Stimulated activated naive CD8-positive, alpha-beta T cell treated with anti-CD3 and anti-CD28 coated beads, Interleukin-15, Interleukin-2, amounts not matched to agents 100 ng/mL and 50 ng/mL, for 24 hours (primary cell): ENCODE measurements around the gene SCN5A.

ENCODE experiments used
- H3K27ac Mint-ChIP-seq: one replicate; pipeline ENCODE4 v1.8.0; 2021; ENCODE audit warnings: mild to moderate bottlenecking, mixed read lengths
- H3K27me3 Mint-ChIP-seq: one replicate; pipeline ENCODE4 v1.8.0; 2021; ENCODE audit warnings: mixed read lengths
- H3K36me3 Mint-ChIP-seq: one replicate; pipeline ENCODE4 v1.8.0; 2021; ENCODE audit warnings: low read depth, mixed read lengths
- H3K4me1 Mint-ChIP-seq: one replicate; pipeline ENCODE4 v1.8.0; 2021; ENCODE audit warnings: low read depth, mixed read lengths
- H3K4me3 Mint-ChIP-seq: one replicate; pipeline ENCODE4 v1.8.0; 2021; ENCODE audit warnings: mild to moderate bottlenecking, mixed read lengths
- H3K9me3 Mint-ChIP-seq: one replicate; pipeline ENCODE4 v1.8.0; 2021; ENCODE audit warnings: mixed read lengths

SCN5A gene

DNA sequence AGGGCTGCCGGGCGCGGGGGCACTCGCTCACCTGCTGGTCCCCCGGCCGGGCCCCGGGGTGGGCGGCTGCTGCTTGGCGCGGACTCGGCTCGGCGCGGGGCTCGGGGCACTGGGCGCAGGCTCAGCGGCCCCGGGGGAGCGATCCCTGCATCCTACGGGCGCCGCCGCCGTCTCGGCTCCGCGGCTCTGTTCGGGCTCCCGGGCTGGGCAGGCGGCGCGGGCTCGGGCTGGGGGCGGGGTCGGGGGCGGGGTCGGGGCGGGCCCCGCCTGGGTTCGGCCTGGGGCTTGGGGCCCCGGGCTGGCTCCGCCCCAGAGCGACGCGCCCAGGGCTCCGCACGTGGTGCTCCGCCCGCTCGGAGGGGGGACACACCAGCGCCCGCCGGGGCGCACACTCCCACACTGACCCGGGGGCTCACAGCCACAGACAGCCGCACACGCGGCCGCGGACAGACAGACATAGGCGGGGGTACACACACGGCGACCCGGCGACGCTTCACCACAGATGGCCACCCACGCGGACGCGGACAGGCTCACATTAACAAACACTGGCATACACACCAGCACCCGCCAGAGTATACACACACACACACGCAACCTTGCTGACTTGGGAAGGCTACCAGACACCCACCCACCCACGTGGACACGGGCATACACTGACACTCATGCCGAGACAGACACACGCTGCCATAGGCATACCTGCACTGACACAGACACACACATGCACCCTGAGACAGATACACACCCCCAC is at the start of gene SCN5A:
Gene SCN5A, minus strand, starts transcription at position 188 of the 748 bp plus-strand sequence. CDS start 16,380 bp downstream, outside the sequence.
- Mint-ChIP-seq H3K4me1 (peaks cover 8% of the 10 kb centered on the region), H3K27me3 (peaks cover 11% of the 10 kb centered on the region), H3K4me3 (peak within 1 kb of the TSS; percentile 75), H3K9me3 (no peaks in the 10 kb centered on the region), H3K27ac (peak within 1 kb of the TSS; percentile 43), H3K36me3 (no peaks in the 10 kb centered on the region)

DNA sequence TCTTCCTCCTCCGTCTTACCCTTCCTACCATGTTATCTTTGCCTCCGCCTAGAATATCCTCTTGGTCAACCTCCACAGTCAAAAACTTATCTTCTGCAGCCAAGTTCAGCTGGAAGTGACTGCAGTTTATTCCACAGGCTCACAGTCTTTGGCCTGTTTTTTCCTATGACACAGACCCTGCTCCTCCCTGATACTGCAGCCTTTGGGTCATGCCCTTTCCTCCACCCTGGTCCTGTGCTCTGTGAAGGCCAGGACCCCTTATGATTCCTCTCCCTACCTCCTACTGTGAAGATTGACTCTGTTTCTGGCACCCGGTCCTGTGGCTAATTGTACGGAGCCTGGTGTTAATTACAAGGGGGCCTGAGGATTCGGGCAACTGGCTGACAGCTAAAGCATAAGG is 49.3 kb upstream of the SCN5A start:
- Mint-ChIP-seq H3K27ac (no peak overlapping the region), H3K4me3 (no peak overlapping the region), H3K9me3 (no peaks in the 10 kb centered on the region), H3K36me3 (no peaks in the 10 kb centered on the region), H3K4me1 (no peaks in the 10 kb centered on the region), H3K27me3 (peaks cover 3% of the 10 kb centered on the region)

DNA sequence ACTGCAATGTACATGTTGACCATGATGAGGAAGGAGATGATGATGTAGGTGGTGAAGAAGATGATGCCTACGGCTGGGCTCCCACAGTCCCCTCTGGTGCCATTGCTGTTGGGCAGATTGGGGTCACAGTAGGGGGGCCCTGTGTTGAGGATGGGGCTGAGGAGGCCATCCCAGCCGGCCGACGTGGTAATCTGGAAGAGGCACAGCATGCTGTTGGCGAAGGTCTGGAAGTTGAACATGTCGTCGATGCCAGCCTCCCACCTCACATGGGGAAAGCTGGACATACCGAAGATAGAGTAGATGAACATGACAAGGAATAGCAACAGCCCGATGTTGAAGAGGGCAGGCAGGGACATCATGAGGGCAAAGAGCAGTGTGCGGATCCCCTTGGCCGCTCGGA is 48.6 kb upstream of the SCN5A start:
- no peaks in the 10 kb centered on the region for H3K4me1 Mint-ChIP-seq
- no peaks in the 10 kb centered on the region for H3K9me3 Mint-ChIP-seq
- no peaks in the 10 kb centered on the region for H3K36me3 Mint-ChIP-seq
- no peak overlapping the region for H3K27ac Mint-ChIP-seq
- peaks cover 3% of the 10 kb centered on the region for H3K27me3 Mint-ChIP-seq
- H3K4me3 Mint-ChIP-seq: no peak overlapping the region

DNA sequence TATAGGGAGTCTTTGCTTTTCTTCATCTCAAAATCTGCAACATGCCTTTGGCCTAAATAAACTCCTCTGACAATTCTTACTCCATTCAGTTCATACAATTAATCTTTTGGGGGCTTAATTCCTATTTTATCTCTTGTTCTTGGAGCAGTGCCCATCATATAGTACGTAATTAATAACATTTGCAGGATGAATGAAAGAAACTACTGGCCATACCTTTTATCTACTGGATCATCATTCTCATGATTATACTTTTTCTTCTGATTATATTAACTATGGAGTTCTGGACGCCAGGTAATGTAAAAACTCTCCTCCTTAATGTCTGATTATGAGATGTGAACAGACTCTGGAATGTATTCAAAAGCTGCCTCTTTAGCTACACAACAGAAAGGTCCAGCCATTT is 46.5 kb upstream of the SCN5A start:
- H3K27ac Mint-ChIP-seq: no peak overlapping the region
- H3K27me3 Mint-ChIP-seq: peaks cover 3% of the 10 kb centered on the region
- no peak overlapping the region for H3K4me3 Mint-ChIP-seq
- no peaks in the 10 kb centered on the region for H3K9me3 Mint-ChIP-seq
- H3K36me3 Mint-ChIP-seq: no peaks in the 10 kb centered on the region
- no peaks in the 10 kb centered on the region for H3K4me1 Mint-ChIP-seq

DNA sequence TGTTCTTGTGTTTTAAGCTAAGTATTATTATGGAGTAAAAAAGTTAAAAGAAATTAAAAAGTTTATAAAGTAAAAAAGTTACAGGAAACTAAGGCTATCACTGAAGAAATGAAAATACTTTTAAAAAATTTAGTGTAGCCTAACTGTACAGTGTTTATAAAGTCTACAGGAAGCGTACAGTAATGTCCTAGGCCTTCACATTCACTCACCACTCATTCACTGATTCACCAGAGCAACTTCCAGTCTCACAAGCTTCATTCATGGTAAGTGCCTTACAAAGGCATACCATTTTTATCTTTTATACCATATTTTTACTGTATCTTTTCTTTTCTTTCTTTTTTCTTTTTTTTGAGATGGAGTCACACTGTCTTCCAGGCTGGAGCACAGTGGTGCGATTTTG is 40.7 kb upstream of the SCN5A start:
- Mint-ChIP-seq H3K9me3 (no peaks in the 10 kb centered on the region), H3K4me1 (no peaks in the 10 kb centered on the region), H3K27ac (no peak overlapping the region), H3K27me3 (peaks cover 3% of the 10 kb centered on the region), H3K36me3 (no peaks in the 10 kb centered on the region), H3K4me3 (no peak overlapping the region)

DNA sequence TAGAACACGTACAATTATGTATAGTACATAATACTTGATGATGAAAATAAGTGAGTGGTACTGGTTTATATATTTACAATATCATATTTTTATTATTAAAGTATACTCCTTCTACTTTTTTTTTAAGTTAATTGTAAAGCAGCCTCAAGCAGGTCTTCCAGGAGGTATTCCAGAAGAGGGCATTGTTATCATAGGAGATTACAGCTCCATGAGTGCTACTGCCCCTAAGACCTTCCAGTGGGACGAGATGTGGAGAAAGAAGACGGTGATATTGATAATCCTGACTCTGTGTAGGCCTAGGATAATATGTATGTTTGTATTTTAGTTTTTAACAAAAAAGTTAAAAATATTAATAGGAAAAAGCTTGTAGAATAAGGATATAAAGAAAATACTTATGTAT is 40.3 kb upstream of the SCN5A start:
- Mint-ChIP-seq H3K4me3 (no peak overlapping the region), H3K4me1 (no peaks in the 10 kb centered on the region), H3K36me3 (no peaks in the 10 kb centered on the region), H3K27me3 (peaks cover under 1% of the 10 kb centered on the region), H3K9me3 (no peaks in the 10 kb centered on the region), H3K27ac (no peak overlapping the region)

DNA sequence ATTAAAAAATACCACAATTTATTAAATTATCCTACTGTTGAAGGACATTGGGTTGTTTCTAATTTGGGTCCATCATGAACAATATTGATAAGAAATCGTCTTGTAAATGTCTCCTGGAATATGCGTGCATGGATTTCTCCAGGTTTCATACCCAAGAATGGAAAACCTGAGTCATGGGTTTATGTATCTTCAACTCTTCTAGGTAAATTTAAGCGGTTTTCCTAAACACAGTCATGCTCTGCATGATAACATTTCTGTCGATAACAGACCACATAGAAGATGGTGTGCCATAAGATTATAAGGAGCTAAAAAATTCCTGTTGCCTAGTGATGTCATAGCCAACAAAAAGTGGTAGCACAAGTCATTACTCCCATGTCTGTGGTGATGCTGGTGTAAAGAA is 39.9 kb upstream of the SCN5A start:
- Mint-ChIP-seq H3K36me3 (no peaks in the 10 kb centered on the region), H3K27me3 (no peaks in the 10 kb centered on the region)

DNA sequence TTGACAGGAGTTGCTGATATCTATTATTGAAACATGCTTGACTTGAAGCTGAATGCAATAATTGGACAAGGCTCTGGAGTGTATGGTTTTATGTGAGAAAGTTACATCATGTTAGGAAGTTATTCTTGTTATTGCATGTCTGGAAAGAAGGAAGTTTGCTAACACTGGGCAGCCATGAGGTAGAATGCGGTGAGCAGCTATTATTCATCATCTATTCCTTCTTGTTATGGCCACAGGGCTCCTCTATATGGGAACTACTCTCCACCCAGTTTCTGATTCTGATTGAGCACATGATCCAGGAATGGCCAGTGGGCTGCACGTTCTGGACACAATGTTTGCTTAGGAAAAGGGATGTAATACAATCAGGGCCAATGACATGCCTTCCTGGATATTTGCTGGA is 37.8 kb upstream of the SCN5A start:
- Mint-ChIP-seq H3K27me3 (no peaks in the 10 kb centered on the region), H3K36me3 (no peaks in the 10 kb centered on the region), H3K27ac (no peak overlapping the region), H3K4me3 (no peak overlapping the region), H3K4me1 (no peaks in the 10 kb centered on the region), H3K9me3 (no peaks in the 10 kb centered on the region)

More for the DNA sequence above, 39.9 kb upstream of the SCN5A start:
- Mint-ChIP-seq H3K4me3 (no peak overlapping the region), H3K4me1 (no peaks in the 10 kb centered on the region), H3K9me3 (no peaks in the 10 kb centered on the region), H3K27ac (no peak overlapping the region)

DNA sequence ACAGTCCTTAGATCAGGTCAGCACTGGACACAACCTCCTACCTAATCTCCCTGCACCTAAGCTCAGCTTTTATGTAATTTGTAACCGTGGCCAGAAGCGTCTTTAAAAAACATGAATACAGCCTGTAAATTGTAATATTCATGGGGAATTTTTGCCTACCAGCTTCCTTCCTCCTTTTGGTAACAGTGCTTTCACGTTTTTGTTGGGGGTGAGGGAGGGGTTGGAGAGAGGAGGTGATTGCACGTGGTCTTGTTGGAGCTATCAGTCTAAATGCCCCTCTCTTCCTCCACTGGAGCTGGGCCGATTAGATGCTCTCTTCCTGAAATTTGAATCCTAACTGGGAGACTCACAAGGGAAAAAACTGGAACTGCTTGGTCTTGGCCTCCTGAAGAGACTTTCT is 35.1 kb upstream of the SCN5A start:
- Mint-ChIP-seq H3K27me3 (no peaks in the 10 kb centered on the region), H3K27ac (no peak overlapping the region), H3K9me3 (no peaks in the 10 kb centered on the region), H3K36me3 (no peaks in the 10 kb centered on the region), H3K4me1 (no peaks in the 10 kb centered on the region), H3K4me3 (no peak overlapping the region)

DNA sequence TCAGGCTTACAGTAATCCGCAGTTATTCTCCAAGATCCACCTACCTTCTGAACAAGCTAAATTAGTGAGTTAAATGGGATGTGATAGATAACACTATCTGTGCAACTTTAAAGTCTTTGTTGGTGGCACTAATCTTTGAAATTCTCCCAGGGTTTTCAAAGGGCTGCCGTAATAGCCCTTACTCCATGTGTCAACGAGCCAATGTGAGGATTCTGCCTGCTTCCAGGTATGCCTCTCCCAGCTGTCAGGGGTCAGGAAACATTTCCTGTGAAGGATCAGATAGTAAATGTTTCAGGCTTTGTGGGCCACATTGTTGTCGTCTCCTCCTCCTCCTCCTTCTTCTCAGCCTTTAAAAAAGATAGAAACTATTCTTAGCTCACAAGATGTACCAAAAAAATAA is 20.2 kb upstream of the SCN5A start:
- peaks cover 18% of the 10 kb centered on the region for H3K27me3 Mint-ChIP-seq
- no peak overlapping the region for H3K4me3 Mint-ChIP-seq
- H3K36me3 Mint-ChIP-seq: no peaks in the 10 kb centered on the region
- H3K4me1 Mint-ChIP-seq: no peaks in the 10 kb centered on the region
- H3K27ac Mint-ChIP-seq: no peak overlapping the region
- no peaks in the 10 kb centered on the region for H3K9me3 Mint-ChIP-seq

DNA sequence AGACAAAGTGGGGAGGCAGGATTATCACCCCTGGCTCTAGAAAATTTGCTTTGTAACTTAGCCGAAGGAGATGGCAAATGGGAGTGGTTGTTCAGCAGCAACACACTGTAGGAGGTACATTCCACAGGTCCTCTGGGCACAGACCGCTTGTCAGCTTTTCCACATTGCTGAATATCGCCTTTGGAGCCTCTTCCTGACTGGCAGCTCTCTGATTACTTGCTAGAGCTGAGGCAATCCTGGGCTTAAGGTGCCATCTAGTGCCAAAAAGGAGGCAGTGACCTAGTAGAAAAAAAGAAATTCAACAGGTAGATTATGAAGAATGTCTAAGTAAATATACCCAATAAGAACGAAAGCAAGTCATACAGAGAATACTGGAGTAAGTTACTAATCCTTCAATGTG is 13.1 kb upstream of the SCN5A start:
- no peaks in the 10 kb centered on the region for H3K4me1 Mint-ChIP-seq
- H3K27me3 Mint-ChIP-seq: peaks cover 38% of the 10 kb centered on the region

DNA sequence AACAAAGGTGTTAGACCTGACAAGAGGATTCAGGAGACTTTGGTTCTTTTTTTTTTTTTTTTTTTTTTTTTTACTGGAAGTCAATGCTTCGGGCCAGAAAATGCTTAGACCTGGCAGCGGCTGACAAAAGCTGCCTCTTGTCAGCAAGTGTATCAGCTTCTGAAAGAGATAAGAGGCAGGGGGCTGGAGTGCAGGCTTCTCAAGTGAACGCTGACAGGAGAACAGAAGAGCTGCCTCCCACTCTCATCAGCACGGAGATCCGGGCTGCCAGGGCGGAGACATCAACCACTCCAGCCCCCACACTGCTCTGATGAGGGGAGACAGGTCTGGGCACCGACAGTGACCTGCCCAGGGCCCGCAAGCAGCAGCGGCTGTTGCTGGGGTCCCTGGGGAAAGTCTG is 9.4 kb upstream of the SCN5A start:
- no peak overlapping the region for H3K27ac Mint-ChIP-seq
- H3K27me3 Mint-ChIP-seq: peaks cover 41% of the 10 kb centered on the region
- H3K36me3 Mint-ChIP-seq: no peaks in the 10 kb centered on the region
- no peaks in the 10 kb centered on the region for H3K4me1 Mint-ChIP-seq
- peaks cover 10% of the 10 kb centered on the region for H3K9me3 Mint-ChIP-seq
- H3K4me3 Mint-ChIP-seq: no peak overlapping the region

More for the DNA sequence above, 13.1 kb upstream of the SCN5A start:
- Mint-ChIP-seq H3K36me3 (no peaks in the 10 kb centered on the region), H3K27ac (no peak overlapping the region), H3K4me3 (no peak overlapping the region), H3K9me3 (peaks cover 10% of the 10 kb centered on the region)

DNA sequence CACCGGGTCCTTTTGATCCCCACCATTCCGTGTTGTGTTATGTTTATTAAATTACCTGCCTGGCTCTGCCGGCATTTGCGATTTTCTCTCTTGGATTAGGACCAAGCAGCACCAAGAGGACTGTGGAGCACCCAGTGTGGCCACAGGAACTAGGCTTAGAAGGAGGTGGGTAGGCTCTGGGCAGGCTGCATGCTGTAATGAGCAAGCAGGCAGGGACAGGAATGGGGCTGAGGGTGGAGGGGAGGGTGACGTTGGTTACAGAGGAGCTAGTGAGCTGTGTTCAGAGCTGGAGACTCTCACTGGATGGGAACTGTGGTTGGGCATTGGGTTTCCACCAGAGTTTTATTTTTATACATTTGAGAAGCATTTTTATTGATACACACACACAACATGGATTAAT is 7.9 kb upstream of the SCN5A start:
- Mint-ChIP-seq H3K27ac (no peak overlapping the region), H3K27me3 (peaks cover 35% of the 10 kb centered on the region), H3K4me3 (no peak overlapping the region), H3K4me1 (peaks cover 4% of the 10 kb centered on the region), H3K9me3 (no peaks in the 10 kb centered on the region), H3K36me3 (no peaks in the 10 kb centered on the region)

DNA sequence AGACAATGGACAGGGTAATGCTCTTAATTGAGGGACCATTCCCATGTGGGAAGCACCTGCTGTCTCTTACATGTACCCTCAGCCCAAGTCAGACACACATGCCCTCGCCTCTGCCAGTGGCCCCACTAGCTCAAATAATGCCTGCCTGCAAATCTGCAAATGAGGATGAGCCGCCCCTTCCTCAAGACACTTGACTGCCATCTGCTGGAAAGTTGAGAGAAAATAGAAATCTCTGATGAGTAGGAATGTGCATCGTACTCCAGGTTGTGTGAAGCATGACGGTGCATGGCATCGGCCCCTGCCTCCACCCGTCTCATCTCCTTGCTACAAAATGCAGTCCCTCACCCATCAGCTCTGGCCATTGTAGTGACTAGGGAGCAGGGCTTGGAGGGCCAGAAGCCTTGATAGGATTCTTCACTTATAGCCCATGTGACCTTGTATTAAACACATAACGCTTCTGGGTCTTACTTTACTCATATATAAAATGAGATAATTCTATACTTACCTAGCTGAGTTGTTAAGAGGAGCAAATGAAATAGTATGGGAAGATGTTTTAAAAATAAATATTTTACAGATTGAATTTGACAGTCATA is 6.3 kb upstream of the SCN5A start:
- Mint-ChIP-seq H3K27me3 (peaks cover 35% of the 10 kb centered on the region), H3K4me1 (peaks cover 4% of the 10 kb centered on the region), H3K4me3 (no peak overlapping the region), H3K9me3 (no peaks in the 10 kb centered on the region), H3K36me3 (no peaks in the 10 kb centered on the region), H3K27ac (no peak overlapping the region)

DNA sequence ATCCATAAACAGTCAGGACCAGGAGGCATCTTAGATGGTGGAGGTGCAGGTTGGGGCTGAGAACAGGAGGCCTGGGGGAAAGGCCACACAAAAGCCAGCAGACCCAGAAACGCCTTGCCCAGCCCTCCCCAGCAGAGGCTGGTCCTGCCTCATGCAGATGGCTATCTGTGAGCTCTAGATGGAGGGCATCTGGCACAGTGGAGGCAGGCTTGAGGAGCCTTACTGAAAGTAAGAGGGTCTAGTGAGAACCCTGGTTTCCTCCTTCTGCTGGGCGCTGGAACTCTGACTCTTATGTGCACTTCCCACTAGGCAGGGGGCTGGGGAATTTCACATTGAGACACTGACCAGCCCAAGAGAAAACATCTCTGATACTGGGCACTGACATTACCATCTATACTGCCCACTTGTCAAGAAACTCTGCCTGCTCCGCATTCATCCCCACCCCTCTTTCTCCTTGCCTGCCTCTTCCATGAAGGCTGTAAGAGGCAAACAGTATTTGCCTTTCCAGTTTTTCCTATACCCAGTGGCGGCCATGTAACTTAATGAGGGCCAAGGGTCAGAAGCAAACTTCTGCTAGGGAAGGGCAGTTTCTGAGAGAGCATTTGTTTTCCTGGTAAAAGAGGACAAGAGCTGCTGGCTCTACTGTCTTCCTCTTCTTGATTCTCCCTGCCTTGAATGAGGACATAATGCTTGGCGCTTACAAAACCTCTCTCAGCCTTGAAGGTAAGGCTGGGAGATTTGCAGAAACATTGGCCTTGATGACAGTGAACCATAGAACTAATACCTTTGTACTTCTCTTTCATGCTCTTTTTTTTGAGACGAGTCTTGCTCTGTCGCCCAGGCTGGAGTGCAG is 4.4 kb upstream of the SCN5A start:
- H3K36me3 Mint-ChIP-seq: no peaks in the 10 kb centered on the region
- peaks cover 35% of the 10 kb centered on the region for H3K27me3 Mint-ChIP-seq
- H3K9me3 Mint-ChIP-seq: no peaks in the 10 kb centered on the region
- H3K4me3 Mint-ChIP-seq: no peak overlapping the region
- peaks cover 4% of the 10 kb centered on the region for H3K4me1 Mint-ChIP-seq
- no peak overlapping the region for H3K27ac Mint-ChIP-seq
